SW 1271 (cell line): ENCODE measurements around the gene ANKRD11.
"Not testable (repeated sequence)": the region's sequence is repeated elsewhere in the genome, so short reads cannot be mapped to it uniquely, and the experiment has no call there.

Experiments used
- DNase-seq, 2 experiments: peaks; one replicate each; lab custom pipeline; 2025; lab: John Stamatoyannopoulos, UW

ANKRD11 gene

DNA sequence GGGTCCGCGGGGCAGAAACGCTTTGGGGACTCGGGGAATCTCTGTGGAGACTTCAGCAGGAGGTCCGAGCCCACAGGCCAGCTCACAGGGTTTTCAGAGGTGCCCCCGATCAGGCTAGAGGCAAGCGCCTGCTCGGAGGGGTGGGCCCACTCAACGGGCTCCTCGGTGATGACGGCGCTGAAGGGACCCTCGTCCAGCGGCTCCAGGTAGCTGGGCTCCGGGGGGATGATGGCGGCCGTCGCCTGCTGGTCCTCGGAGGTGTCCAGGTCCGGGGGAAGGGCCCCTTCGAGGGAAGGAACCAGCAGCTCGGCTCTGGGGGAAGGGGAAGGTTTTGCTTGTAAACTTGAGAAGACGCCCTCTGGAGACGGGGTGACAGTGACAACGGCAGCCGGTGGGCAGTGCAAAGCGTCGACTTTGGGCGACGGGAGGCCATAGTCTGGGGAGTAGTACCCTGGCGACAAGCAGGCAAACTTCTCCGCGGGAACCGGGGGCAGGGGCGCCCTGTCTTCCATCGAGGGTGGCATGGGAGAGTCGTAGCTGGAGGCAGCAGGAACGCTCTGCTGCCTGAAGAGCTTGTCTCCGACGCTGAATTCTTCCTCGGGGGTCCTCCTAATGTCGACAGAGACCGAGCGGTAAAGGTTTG, 209.7 kb downstream of the ANKRD11 start:
- DNase-seq: no peak

DNA sequence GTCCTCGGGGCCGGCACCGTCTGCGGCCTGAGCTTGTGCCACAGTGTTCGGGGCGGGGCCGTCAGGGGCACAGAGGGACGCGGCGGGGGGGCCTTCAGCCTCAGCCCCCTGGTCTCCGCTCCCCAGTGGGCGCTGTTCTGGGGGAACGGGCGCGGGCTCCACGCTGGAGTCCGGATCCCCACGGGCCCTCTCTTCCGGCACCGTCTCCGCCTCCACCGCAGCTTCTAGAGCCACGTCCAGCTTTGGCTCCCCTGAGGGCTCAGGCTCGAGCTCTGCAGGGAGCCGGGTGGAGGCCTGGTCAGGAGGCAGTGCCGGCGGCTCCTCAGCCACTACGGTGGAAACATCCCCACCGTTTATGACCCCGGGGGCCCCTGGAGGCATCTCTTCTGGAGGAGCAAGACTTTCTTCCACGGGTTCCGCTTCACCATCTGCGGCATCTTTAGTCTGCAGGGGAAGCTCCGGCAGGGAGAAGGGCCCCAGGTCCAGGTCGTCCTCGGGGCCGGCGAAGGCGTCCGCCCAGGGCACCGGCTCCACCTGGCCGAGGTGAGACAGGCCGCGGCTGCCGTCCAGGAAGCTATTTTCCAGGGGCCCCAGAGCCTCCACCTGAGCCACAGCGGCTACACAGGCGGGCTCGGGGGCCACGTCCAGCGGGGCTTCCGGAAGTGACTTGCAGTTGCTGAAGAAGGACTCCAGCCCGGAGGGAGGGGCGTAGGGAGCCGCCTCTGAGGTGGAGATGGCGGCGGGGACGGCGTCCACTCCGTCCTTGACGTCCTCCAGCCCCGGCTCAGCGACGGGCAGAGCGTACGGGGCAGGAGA, 210.5 kb downstream of the ANKRD11 start:
- DNase-seq: no peak

DNA sequence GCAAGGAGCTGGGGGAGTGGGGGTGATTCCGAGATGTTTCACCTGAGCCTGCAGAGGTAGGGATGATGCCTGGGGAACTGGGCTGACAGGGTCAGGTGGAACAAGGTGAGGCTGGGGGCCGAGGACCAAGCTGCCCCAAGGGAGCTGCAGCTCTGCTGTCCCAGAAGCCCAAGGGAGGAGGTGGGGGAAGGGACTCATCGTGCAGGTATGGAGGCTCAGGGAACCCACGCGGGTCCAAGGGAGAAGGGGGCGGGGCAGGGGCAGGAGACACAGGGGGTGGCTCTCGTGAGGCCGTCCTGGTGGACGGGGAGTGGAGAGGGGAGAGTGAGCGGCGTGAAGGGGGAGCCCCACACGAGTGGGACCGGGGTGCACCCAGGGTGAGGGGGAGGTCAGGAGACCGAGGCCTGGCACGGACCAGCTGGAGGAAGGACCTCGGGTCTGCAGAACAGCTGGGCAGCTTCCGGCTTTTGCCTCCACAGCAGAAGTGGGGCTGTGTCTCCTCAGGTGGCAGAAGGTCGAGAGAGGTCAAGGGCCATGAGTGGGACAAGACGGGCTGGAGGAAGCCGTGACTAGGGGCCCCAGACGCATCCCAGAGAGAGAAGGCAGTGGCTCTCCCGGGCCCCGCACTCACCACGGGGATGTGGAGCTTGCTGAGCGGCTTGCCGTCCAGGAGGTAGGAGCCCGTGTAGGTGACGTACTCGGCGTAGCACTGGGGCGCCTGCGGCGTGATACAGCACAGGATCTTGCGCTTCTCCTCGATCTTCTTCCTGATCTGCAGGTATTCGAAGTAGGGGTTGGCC, 211.7 kb downstream of the ANKRD11 start:
- DNase-seq: no peak

DNA sequence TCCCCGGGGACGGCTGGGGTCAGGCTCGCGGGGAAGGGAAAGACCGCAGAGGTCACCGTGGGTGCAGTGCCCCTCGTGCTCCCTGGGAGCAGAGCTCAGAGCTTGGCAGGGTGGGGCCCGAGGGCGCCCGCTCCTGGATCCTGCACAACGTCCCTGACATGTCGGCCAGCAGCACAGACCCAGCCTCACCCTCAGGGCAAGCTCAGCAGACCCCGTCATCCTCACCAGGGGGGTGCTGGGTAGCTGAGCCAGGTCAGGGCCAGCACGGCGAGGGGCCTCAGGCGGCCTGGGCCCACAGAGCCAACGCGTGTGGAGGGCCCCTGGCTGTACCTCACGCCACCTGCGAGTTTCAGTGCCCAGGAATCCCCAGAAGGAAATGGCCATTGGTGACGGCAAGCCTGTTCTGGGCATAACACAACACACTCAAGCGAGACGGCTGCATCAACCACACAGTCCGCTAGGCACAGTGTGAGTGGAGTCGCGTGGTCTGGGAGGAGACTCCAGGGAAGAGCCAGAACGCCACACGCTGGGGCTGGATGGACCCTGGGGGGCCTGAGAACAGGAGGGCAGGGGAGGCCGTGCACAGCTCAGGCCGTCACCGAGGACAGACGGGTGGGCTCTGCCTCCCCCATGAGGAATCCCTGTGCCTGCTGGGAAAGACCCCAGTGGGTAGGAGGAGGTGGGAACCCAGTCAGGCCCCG, 212.6 kb downstream of the ANKRD11 start:
- no peak for DNase-seq

DNA sequence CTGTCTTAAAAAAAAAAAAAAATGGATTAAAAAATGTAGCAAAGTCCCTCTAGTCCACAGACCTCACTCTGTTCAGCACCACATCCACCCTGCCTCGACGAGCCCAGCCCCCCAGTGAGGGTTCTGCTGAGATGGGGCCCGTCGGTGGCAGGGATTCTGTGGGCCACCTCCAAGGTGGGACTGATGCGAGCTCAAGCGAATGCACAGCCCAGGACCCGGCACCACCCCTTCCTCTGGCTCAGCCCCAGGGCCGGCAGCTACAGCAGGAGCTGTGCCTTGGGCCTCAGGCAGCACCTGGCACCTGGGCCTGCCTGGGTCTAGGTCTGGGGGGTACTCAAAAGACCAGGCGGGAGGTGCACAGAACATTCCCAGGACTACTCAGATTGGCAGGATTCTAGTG, 213.3 kb downstream of the ANKRD11 start:
- no peak for DNase-seq

DNA sequence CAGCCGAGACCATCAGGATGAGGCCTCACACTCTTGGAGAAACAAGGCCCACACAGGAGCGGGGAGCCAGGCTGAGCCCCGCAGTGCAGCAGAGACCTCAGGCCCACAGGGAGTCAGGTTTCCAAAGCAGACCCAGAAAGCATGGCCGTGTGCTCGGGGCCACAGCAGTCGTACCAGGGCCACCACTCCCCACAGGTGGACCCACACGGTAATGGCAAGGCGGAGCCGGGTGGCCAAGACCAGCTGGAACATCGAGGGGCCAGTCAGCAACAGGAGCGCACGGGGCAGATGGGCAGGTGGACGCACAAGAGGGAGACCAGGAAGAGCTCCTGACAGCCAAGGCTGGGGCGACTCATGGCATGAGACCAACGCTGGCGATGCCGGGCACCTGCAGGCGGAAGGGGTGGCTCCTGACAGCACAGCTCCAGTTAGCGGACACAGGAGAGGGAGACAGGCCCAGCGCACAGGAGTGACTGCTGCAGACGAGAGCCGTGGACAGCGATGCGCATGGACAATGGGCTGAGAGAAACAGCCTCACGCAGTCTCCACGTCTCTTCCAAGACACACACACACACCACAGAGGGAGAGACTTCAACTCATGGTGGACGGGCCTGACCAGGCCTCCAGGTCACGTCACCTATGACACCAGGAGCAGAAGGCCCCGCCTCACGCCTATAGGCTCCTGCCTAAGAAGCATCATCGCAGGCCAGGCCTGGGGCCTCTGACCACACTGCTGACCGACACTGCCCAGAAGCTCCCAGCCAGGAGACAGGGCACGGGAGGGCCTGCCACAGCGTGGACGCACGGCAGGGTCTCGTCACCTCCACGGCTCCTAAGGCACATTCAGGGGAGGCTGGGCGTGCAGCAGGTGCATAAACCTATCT, 214.3 kb downstream of the ANKRD11 start:
- DNase-seq: no peak

DNA sequence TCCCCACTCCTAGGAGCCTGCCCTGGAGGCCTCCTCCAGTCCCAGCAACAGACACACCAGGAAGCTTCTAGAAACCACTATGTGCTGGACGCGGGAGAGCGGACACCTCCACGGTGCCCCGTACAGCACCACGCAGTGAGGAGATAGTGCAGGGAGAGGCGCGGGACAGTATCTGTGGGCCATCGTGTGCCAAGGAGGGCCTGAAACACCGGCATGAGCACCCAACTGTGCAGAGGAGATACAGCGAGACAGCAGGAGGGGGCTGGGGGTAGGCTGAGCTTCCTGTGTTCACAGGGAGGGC, 215.1 kb downstream of the ANKRD11 start:
- DNase-seq: no peak

DNA sequence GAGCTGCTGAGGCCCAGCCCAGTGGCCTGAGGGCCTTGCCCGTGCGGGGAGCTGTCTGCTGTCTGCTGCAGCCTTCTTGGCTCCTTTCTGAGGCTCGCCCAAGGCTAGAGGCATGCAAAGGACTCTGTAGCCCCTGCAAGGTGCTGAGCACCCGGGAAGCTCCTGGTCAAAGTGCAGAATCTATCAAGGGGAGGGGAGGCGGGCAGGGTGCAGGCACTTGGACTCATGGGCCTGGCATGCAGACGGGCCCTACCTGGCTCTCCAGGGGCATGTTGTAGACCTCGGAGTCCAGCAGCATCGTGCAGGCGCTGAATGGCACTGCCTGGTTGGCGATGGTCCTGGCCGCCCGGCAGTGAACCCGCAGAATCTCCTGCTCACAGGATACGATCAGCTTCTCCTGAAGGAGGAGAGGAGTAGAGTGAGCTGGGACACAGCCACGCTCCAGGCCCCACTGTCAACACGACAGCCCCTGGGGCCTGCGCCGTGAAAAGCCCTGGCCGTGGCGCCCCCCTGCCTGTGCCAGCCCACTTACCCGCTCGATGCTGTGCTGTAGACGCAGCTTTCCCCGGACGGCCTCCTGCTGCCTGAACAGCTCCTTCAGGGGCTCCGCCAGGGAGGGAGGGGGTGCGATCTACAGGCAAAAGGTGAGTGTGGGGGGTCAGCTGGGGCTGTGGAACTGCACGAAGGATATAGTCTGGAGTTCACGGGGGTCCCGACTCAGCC, 215.6 kb downstream of the ANKRD11 start:
- no peak for DNase-seq

DNA sequence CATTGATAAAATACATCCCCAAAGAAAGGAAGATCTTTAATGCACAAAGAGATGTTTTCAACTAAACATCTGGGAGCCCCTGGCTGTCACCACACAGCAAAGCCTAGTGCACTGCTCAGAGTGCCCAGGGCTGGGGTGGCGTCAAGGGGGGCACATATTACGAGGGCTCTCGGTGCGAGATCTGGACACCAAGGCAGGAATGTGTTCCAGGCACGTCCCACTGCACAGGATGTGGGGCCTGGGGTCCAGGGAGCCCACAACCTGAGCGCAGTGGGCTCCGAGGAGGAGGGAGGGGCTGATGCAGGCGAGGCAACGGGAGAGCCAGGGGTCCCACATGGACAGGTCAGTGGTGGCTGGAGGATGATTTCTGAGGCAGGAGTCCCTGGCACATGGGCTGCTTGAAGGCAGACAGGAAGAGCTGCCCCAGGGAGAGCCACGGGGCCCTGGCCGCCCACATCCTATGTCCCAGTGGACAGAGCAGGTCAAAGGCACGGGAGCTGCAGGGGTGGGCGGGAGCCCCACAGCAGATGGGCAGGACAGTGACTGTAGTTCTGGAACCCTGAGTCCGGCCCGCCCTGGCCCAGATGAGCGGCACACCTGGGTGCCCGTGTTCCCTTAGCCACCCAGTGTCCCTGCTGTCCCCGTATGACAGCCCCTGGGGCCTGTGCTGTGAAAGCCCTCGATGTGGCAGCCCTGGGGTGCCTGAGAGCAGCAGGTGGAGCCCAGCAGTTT, 216.5 kb downstream of the ANKRD11 start:
- DNase-seq: no peak

DNA sequence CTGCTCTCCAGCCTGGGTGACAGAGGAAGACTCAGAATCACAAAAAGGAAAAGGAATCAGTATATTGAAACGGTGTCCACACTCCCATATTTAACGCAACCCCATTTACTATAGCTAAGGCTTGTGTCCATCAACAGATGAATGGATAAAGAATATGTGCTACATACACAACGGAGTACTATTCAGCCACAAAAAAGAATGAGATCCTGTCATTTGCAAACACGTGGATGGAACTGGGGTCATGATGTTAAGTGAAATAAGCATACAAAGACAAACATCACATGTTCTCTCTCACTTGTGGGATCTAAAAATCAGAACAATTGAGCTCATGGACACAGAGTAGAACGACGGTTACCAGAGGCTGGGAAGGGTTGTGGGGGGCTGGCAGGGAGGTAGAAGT, 217.7 kb downstream of the ANKRD11 start:
- no peak for DNase-seq

DNA sequence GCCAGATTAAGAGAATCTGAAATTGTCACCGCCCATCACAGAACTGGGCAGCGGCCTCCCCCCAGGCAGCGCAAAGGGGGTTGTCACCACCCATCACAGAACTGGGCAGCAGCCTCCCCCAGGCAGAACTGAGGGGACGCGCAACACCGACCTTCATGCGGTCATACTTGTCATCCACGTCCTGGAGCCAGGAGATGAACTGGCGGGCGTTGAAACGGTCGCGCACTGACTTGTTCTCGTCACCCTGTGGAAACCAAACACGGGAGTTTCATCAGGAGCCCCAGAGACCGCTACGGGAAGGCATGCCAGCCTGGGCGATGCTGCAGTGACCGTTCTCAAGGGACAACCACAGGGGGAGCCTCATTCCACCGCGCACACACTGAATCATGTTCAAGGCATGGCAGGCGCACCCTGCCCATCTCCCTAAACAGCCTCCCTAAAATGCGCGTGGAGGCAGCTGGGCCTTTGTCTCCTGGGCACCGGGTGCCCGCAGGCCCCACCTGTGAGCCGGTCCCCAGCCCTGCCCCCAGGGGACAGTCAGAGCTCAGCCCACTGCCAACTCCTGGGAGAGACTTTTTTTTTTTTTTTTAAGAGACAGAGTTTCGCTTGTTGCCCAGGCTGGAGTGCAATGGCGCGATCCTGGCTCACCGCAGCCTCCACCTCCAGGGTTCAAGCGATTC, 219.6 kb downstream of the ANKRD11 start:
- DNase-seq: no peak

DNA sequence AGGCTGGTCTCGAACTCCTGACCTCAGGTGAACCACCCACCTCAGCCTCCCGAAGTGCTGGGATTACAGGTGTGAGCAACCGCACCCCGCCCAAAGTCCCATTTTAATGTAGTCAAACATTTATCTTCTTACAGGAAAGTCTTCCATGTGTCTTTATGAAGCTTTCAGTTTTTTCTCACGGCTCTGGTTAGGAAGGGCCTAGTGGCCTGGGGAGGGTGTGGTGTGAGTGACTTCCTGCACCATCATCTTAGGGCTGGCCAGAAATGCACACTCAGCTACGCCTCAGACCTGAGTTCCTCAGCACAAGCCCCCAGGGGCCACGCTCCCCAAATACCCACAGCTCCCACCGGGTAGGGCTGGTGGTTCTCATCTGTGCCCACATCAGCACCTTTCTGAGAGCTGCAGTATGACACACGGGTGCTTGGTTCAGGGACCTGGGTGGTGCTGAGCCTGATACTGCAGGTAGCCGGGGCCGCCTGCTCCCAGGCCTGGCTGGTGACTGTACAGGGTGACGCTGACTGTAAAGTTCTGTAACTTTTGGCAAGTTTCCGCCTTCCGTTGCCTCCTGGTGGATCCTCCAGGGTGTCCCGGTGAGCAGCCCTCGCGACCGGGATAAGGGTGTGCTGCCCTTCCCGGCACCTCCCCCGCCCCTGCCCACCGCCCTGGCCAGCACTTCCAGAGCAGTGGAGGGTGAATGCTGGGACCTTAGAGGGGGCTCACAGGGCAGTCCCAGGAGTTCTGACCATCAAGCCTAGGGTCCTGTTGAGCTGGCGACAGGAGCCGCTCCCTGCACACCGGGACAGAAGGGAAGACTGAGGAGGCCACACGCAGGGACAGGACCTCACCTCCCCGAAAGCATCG, 220.3 kb downstream of the ANKRD11 start:
- no peak for DNase-seq

DNA sequence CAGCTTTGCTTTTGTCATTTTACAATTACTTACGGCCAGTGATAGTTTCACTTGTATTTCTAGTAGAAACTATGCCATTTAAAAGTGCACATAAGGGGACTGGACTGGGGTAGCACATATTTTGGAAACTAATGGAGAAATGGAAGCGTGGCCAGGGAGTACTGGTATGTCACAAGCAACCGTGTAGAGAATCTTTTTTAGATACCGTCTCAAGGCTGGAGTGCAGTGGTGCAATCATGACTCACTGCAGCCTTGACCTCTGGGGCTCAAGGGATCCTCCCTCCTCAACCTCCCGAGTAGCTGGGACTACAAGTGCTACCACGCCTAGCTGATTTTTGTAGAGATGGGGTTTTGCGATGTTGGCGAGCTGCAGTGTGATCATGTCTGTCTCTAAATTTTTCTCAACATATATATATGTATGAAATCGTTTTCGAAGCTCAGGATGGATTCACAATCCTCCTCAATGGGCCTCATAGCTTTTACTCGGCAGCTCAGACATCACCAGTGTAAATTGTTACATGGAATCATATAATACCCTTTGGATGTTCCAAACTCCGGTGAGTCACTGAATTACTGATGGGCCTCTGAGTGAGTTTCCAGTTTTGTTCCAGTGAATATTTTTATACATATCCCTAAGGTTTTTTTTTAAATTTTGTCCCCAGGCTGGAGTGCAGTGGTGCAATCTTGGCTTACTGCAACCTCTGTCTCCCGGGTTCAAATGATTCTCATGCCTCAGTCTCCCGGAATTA, 221.2 kb downstream of the ANKRD11 start:
- no peak for DNase-seq

DNA sequence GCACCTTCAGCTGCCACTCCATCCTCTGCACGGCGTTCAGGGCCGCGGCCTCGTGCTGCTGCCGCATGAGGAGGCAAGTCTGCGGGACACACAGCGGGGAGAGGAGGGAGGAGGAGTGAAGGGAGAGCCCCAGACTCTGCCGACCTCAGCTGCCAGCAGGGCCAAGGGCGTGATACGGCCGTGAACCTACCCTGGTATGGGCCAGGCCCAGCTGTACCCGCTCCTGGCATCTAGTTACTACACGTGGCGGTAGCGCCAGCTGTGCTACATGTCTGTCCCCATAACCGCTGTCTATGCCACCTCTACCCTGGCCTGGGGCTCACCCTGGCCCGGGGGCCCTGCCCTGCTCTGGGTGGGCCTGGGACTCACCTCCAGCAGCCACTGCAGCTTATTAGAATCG, 221.8 kb downstream of the ANKRD11 start:
- DNase-seq: no peak

DNA sequence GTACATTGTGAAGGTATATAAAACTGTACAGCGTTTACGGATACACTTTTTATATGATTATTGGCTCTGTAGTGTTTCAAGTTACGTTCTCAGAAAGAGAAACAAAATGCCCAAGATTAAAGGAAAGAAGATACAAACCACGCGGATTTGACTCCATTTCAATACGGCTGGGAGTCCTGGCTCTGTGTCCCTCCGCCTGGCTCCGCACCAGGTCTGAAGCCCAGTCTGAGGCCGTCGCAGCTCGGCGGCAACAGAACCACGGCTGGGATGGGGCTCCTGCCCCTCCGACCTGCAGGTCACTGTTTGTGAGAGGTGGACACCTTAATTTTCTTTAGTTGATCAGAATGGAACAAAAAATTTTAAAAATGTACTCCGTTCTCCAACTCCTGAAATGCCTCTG, 222.6 kb downstream of the ANKRD11 start:
- not testable (repeated sequence) for DNase-seq

DNA sequence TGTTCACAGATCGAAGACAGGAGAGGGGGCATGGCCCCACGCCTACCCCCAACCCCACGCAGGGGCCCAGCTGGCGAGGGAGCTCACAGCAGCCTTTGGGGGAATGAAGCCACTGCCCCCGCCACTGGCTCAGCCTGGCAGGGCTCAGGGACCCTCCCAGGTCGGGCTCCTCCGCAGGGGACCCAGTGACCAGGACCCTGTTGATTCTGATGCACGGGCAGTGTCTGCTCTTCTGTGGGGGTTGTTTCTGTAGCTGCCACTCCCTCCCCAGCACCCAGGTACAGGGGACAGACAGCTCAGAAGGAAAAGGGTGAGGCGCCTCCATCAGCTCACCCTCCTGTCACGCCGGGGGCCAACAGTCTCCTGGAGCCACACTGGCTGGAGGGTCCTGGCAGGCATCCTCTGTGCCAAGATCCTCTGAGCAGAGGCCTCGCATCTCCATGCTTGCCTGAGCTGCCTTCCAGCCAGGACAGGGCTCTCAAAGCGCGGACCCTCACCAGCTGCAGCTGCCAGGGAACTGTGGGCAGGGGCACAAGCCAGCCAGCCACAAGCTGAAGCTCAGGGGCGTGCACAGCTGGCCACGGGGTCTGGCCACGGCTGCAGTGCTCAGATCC, 223.7 kb downstream of the ANKRD11 start:
- DNase-seq: no peak

DNA sequence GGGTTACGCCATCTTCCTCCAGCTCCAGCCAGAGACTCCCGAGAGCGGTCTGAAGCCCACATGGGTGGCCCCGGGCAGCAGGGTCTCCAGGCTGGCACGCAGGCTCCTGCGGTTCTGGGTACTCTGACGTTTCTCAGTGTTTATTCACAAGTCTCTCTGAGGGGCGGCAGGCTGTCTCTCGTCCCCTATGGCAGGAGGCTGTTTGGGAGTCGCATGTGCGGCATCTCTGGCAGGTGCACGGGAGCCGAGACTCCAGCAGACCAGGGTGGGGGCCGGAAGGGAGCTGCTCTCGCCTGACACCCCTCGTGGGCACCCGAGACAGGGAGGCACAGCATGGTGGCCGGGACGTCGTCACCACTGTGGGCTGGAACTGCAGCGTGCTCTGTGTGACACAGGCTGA, 224.7 kb downstream of the ANKRD11 start:
- DNase-seq: no peak
